ENCODE results near the gene LSM12. TPM values are rescaled to one million over a fixed set of nuclear protein-coding genes. Genes with fewer than 3 reads are reported as not detected.

The LSM12 gene
- total RNA-seq, 1 donor, result 77.5 TPM

GRCh38 chr17:44086364-44087311, 20.2 kb upstream of the LSM12 start:
- TF ChIP-seq CTCF (IDR thresholded peaks at IDR 0.05; ENCODE audit: insufficient read depth, low read length), result no peak
- DNase-seq (ENCODE audit: low read depth), result peak; percentile 85
- H3K4me3 ChIP-seq (ENCODE audit: low read depth, low read length), result no peak overlapping the region

GRCh38 chr17:44085908-44086307, 19.4 kb upstream of the LSM12 start:
- TF ChIP-seq CTCF (IDR thresholded peaks at IDR 0.05; ENCODE audit: insufficient read depth, low read length), result no peak
- DNase-seq (ENCODE audit: low read depth), result no peak
- H3K4me3 ChIP-seq (ENCODE audit: low read depth, low read length), result no peak overlapping the region

GRCh38 chr17:44084921-44085320, 18.4 kb upstream of the LSM12 start:
- DNase-seq (ENCODE audit: low read depth), result no peak
- no peak overlapping the region for H3K4me3 ChIP-seq (ENCODE audit: low read depth, low read length)
- no peak for TF ChIP-seq CTCF (IDR thresholded peaks at IDR 0.05; ENCODE audit: insufficient read depth, low read length)

GRCh38 chr17:44084131-44084538, 17.7 kb upstream of the LSM12 start:
- TF ChIP-seq CTCF (IDR thresholded peaks at IDR 0.05; ENCODE audit: insufficient read depth, low read length), result no peak
- DNase-seq (ENCODE audit: low read depth), result no peak

GRCh38 chr17:44083250-44083849, 16.9 kb upstream of the LSM12 start:
- TF ChIP-seq CTCF (IDR thresholded peaks at IDR 0.05; ENCODE audit: insufficient read depth, low read length), result no peak
- DNase-seq (ENCODE audit: low read depth), result no peak
- H3K4me3 ChIP-seq (ENCODE audit: low read depth, low read length), result no peak overlapping the region

More at GRCh38 chr17:44084131-44084538, 17.7 kb upstream of the LSM12 start:
- no peak overlapping the region for H3K4me3 ChIP-seq (ENCODE audit: low read depth, low read length)

GRCh38 chr17:44082256-44082927, 15.9 kb upstream of the LSM12 start:
- no peak for DNase-seq (ENCODE audit: low read depth)
- TF ChIP-seq CTCF (IDR thresholded peaks at IDR 0.05; ENCODE audit: insufficient read depth, low read length), result no peak
- H3K4me3 ChIP-seq (ENCODE audit: low read depth, low read length), result no peak overlapping the region

All from fibroblast of the aortic adventitia (primary cell).